Left cardiac atrium (tissue), 4 donors: ENCODE results near the gene ECHS1. TPM values are rescaled to one million over a fixed set of nuclear protein-coding genes. Genes with fewer than 3 reads are reported as not detected.
A peak's percentile ranks its signal among the peaks of the same experiment; 100 is the strongest.

ENCODE experiments used
- ATAC-seq, 2 donors: fragments of 200-7000 bp; cut with Tn5 transposase; one replicate each; pipeline ENCODE4 v1.9.1; 2020; ENCODE audit warnings: mild to moderate bottlenecking in 2 of 2, moderate library complexity in 2 of 2
- DNase-seq: peaks from one replicate; pipeline ENCODE4 v3.0.0-alpha.2; 2020
- intact Hi-C, 2 donors: fragments of 100-400 bp; cut with DNase I; formaldehyde crosslinking; loops; one replicate each; pipeline versions ENCODE4 v1.14.1 to v1.15.1; 2022 to 2023
- total RNA-seq, 2 donors: library from RNA; stranded (reverse); fragmentation: NEBNext Ultra II Directional; extraction: Animal tissue kit (Norgen Biotek cat#: 25700); gene quantifications; one replicate each; pipeline ENCODE4 v1.2.1, GENCODE V29; 2021
- donor health status: DM: no; HTN: yes; CAD: no.
- donor health status: DM: no; HTN: yes; CAD: no; lungs with severe emphysema.
- donor health status: DM: yes; HTN: yes; CAD: no.
- donor health status: Dilated cardiomyopathy.

Gene ECHS1
- total RNA-seq, 2 donors from 2014 or later: 106 to 135 TPM

DNA sequence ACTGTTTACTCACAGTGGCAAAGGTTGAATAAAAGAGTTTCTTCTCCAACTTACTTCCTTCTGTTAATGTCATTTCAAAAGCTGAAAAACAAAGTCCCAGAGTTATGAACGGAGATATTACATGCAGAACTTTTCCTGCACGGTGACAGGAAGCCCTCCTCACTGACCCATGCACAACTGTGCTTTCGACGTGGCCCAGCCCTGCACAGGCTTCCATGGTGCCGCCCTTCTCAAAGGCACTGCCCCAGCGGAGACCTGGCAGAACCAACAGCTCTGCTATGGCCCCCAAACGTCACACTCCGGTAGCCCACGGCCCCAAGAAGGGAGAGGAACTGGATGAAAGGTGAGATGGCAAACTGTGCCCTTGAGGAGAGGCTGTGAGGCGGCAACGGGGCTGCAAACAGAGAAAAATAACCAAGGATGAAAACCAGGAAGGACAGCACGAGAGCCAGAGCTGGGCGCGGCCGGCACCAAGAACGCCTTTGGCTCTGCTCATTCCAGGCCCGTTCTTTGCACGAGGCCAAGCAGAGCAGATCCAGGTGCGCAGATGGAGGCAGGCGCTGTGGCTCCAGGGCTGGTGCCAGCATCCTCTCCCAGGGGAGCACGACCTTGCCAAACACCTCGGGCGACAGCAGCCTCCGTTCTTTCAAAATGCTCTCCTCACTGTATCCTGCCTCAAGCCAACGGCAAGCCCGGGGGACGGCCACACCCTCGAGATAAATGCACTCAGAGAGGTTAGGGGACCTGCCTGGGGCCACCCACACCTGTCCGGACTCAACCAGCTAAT is 8.3 kb downstream of the ECHS1 start:
- DNase-seq (no peak), ATAC-seq (peak in 1 of 2 donors; percentile 17)
- intact Hi-C loops: no loop called here

DNA sequence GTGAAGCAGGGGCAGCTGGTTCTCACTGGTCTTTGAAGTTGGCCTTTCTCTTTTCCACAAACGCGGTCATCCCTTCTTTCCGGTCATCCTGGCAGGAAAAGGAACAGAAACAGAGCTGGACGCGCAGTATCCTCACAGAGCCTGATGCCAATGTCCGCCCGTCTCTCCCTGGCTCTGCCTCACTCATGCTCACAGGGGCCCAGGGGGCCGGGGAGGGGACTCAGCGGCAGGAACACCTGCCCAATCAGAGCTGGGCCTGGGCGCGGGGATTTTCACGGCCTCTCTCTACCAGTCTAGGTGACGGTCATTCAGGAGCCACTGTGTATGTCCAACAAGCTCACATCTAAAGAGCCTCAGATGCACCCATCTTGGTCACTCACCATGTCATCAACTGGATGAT is 10.3 kb downstream of the ECHS1 start:
- DNase-seq: no peak
- intact Hi-C loops: no loop called here
- no peak for ATAC-seq

DNA sequence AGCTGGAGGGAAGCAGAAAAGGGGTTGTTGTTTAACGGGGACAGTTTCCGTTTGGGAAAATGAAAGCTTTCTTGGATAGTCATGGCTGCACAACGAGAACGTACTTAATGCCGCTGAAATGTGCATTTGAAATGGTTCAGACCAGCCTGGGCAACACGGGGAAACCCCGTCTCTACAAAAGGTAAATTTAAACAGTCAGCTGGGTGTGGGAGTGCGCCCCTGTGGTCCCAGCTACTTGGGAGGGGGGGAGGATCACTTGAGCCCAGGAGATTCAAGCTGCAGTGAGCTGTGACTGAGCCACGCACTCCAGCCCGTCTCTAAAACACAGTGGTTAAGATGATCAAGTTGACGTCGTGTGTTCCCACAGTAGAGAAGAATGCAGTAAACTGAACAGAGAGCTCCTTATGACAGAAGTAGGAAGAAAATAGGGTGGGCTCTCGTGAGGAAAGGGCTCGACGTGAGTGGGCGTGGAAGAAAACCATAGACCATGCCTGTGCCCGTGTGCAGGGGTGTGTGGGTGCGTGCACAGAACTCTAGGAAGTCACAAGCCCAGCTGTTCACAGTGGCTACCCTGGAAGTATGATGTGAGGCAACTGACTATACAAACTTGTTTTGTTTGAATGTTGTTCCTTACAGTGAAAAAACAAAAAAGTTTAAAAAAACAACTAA is 11.2 kb downstream of the ECHS1 start:
- DNase-seq (no peak), ATAC-seq (no peak)

DNA sequence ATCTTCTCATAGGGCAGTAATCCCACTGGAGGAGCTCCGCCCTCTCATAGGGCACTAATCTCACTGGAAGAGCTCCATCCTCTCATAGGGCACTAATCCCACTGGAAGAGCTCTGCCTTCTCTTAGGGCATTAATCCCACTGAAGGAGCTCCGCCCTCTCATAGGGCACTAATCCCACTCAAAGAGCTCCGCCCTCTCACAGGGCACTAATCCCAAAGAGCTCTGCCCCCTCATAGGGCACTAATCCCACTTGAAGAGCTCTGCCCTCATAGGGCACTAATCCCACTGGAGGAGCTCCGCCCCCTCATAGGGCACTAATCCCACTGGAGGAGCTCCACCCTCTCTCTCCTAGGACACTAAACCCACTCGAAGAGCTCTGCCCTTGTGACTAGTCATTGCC is 11.9 kb downstream of the ECHS1 start:
- DNase-seq (no peak), ATAC-seq (no peak)
- intact Hi-C loops: no loop called here

More for the DNA sequence above, 11.2 kb downstream of the ECHS1 start:
- intact Hi-C loops: no loop called here

DNA sequence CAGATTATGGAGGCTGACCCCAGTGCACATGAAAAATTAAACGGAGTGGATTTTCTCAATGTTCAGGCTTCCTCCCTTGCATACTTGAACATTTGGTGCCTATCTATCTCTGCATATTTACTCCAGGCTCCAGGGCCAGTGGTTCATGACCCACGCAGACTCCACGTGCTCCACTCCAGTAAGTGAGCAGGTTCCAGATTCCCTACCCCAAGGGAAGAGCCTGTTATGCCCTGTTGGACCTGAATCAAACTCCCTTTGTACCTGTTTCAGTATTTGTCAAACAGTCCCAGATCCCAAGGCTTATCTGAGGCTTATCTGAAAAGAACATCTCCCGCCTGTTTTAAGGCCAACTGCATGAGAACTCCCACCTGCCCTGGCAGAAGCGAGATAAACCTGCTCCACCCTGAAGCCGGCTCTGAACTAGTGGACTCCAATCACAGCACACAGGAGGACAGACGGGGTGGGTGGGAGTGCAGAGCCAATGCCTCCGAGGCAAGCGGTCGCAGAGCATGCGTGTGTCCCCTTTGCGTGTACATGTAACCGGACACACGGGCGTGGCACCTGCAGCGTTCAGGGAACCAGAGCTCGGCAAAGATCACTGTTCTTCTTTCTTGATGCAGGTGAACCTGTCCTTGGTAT is 13.1 kb downstream of the ECHS1 start:
- ATAC-seq (no peak), DNase-seq (no peak)
- intact Hi-C loops: no loop called here

DNA sequence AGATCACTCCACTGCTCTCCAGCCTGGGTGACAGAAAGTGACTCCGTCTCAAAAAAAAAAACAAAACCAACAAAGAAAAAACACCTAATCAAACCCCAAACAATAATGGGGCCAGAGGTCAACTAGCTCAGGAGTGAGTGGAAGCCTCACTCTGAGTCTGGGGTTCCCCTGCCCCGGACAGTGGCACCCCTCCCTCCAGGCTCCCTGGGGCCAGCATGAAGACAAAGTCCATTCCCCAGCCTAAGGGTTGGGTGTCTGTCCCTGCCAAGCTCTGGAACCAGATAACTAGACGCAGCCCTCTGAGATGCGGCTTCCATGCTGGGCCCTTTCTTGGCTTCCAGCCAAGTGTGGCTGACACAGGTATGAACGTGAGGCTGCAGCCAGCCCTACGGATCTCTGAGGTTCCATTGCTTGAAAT is 13.6 kb downstream of the ECHS1 start:
- no peak for DNase-seq
- ATAC-seq: no peak
- intact Hi-C loops: no loop called here

DNA sequence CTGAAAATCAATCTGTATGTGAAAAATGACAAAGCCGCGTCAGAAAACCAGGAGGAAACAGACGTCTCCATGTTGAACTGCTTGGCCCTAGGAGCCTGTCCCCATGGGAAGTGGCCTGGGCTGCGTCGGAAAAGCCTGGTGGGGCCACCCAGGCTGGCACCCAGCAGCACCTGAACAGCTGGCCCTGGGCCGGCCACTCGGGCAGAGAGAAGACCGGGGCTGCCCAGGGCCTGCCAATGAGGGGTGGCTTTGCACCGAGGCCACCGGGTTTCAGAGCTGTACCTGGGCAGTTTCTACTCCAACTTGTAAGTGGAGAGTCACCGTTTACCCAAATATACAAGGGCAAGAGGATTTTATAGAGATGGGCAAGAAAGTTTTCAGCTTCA is 14.2 kb downstream of the ECHS1 start:
- intact Hi-C loops: no loop called here
- no peak for DNase-seq
- ATAC-seq: no peak

DNA sequence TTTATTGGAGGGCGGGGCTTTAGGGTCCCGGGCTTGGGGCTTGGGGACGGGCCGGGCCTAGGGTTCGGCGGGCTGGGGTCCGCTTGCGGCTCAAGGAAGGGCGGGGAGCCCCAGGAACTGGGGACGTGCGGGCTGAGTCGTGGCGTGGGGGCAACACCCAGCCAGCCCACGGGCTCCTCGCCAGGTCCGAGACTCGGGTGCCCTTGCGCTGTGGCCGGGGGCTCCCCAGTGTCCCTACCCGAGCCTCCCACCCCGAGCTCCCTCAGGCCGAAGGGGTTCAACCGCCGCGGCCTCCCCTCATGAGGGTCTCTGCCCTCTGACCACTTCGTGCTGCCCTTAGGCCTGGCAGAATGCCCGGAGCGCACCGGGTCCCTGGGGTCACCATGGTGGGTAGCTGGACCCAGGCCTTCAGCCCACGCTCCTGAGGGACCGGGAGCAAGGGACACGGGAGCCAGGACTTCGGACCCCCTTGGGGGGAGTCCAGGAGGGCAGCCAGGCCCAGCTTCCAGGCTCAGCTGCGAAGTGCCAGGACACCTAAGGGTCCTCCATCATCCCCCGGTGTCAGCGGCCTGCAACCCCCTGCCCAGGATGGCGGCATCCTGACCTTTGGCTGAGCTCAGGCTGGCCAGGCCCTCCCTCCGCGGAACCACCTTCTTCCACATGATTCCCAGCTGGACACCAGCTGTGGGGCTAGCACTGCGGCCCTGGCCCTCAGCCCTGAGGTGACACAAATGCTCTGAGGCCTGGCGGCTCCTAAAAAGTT is 14.8 kb downstream of the ECHS1 start:
- DNase-seq (peak; percentile 51), ATAC-seq (peak; percentile 21 to 25)
- intact Hi-C loops: no loop called here

DNA sequence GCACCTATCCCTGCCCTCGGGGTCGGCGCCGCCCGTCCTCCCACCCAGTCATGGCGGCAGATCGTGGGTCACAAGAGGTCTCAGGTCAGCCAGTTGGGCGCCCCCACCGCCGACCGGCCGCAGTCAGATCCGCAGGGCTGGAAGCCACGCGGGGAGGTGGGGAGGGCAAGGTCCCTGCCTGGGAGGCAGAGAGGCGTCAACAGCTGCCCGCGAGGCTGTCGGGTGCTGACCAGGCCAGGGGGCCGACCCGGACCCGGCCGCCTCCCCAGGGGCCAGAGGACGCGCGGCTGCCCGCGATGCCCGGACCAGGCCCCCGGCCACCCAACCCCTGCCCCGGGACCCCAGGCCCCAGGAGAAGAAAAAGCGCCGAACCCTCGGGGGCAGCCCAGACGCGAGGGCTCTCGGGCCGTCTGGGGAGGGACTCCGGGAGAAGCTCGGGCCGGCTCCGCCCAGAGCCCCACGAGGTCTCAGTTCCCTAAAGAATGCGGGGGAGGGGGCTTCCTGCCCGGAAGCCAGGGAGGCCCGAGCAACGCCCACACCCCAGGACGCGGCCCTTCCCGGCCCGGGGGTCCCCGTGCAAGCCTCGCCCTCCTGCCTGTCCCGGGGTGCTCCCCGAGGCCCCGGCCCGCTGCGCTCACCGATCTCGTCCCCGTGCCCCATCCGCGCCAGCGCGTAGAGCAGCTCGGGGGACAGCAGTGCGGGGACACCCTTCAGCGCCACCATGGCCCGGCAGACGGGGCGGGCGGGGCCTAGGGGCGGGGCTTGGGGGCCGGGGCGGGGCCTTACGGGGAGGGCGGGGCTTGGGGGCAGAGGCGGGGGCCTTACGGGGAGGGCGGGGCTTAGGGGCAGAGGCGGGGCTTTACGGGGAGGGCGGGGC is 15.6 kb downstream of the ECHS1 start, which contains the start of gene FUOM:
Gene FUOM, minus strand, starts transcription at position 735 of the 877 bp plus-strand sequence. Its CDS starts 12 bp downstream, at position 723.
- peak; percentile 73 for DNase-seq
- peak; percentile 85 to 87 for ATAC-seq
- intact Hi-C loops: no loop called here

DNA sequence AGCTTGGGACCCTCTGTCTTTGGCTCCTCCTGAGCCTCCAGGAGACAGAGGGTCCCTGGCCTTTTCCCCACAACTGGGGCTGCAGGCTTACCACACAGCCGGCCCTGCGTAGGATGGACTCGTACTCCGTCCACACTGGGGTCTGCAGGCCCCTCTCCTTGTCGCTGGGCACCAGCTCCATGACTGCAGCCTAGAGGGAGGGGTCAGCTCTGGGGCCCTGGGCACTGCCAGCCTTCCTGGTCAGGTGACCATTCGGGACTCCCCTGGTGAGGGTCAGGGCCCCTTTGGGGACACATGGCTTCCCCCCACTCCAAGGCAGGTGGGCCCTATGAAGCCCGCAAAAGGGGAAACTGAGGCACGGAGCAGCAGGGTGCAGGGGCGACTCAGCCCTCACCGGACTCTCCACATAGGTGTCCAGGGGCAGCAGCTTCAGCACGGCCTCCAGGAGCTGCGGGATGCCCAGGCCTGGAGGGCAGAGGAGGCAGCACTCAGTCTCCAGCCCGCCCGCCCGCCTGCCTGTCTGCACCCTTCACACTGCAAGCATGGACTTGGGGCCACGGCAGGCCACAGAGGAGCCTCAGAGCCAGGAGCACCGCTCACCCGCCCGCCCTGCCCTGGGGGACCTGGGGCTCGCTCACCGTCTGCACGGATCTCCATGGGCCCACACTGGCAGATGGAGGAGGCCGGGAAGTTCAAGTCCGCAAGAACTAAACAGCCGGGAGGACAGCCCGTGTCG is 16.4 kb downstream of the ECHS1 start:
- intact Hi-C loops: no loop called here
- DNase-seq (no peak), ATAC-seq (peak in 1 of 2 donors; percentile 0)

DNA sequence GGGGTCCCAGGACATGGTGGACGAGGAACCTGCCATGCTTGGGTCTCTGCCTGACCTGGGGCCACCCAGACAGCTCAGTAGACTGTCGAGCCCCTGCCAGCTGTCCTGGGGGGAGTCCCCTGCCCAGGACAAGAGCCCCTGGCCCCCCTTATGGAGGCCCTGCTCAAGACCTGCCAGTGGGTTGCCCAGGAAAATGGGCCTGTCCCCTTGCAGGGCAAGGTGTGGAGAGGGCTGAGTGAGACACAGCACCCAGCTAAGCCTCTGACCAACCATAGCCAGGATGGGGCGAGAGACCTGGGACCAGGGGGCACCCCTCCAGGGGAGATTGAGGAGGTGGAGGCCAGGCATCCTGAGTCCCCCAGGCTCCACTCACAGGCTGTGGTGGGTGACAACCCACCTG is 17.2 kb downstream of the ECHS1 start:
- no peak for DNase-seq
- no peak for ATAC-seq
- intact Hi-C loops: no loop called here

DNA sequence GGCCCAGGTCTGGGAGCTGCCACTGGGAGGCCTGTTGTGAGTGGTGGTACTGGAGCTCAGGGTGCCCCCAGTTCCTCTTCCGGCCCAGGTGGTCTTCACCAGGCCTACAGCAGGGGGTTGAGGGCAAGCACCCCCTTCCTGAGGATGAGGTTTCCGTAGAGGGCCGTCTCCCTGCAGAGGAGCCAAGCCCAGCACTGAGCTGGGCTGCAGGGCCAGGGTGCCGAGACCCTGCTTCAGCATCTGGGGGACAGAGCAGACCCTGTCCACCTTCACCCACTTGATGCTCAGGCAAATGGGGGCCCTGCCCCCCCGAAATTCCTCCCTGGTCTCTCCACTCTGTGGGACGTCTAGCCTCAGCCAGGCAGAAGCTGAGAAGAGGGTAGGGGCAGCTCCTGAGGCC is 17.9 kb downstream of the ECHS1 start:
- ATAC-seq (no peak), DNase-seq (no peak)
- intact Hi-C loops: no loop called here

DNA sequence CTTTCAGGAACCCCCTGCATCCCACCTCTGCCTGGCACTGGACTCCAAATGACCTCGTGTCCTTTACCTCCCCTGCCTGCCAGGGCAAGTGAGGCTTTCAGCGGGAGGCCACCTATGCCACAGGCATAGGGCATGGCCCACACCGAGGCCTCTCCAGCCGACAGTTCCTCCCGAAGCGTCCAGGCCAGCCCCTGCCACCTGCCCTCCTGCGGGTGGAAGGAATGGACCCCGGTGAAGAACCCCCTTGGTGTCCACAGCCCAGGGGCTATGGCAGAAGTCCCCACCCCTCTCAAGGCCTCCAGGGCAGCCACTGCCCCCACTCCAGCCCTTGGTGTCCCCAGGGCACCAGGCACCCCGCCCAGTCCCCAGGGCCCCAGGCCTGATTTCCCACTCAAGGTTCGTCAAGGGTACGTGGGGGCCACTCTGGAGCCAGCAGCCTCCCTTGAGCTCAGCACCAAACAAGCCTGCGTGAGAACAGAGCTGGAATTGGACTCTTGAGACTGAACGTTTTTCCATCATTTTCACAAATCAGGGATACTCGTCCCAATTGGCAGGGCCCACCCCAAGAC is 18.4 kb downstream of the ECHS1 start:
- ATAC-seq (no peak), DNase-seq (no peak)
- intact Hi-C loops: no loop called here

DNA sequence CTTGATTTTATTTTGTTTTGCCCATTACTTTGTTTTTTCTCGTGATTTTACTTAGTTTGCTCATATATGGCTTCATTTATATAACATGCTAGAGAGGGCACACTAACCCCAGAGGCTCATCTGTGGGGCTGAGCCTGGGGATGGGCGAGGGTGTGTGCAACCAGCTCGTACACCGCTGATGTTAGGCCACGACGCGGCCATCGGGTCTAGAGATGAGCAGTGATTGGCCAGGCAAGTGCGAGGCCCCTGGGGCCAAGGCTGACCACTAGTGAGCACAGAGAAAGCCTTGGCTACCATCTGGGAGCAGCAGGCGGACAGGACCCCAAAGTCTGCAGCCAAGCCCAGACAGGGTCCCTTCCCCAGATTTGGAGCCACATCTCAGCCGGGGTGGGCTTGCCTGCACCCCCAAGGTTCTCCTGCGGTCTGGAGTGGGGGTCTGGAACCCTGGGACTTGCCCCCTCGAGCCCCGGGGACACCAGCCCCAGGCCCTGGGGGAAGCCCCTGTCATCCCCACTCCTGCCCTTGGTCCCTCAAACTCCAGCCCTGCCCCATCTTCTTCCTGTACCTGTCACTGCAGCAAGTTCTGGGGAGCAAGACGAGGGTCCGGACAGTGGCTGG is 19.1 kb downstream of the ECHS1 start:
- intact Hi-C loops: no loop called here
- DNase-seq: no peak
- ATAC-seq: no peak

DNA sequence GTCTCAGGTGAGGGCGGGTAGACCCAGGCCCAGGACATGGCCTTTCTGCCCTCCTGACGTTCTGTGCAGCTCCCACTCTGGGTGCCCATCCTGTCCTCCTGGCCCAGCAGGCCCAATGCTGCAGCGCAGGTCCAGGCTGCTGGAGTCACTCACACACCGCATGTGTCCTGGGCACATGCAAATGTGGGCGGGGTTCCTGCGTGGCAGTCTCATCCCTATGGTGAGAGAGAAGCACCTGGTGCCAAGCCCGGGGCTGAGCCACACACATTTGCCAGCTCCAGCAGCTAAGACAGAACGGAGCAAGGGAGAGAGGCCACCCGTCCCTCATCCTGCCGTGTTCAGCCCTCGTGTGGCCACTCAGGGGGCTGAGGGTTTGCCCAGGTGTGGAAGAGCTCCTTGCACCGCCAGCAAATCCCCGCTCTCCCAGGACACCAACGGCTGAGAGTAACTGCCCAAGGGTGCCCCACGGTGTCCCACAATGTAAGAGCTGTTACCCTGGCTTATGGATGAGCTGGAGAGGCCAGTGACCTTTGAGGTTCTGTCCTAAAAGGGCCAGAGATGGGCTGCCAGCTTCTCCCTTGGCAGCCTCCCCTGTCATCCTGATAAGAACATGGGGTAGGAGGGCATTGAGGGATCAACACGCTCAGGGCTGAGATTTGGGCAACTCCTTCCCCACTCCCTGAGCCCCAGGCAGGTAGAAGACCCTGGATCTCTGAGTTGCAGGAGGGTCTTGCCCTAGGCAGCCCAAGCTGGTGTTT is 19.8 kb downstream of the ECHS1 start:
- DNase-seq: no peak
- ATAC-seq: no peak
- intact Hi-C loops: no loop called here
